ENCODE measurements around the gene STX4.

STX4 gene

GRCh38 chr16:31071861-31072260 lies 38.5 kb downstream of the STX4 start:
- no peak for DNase-seq

DNA sequence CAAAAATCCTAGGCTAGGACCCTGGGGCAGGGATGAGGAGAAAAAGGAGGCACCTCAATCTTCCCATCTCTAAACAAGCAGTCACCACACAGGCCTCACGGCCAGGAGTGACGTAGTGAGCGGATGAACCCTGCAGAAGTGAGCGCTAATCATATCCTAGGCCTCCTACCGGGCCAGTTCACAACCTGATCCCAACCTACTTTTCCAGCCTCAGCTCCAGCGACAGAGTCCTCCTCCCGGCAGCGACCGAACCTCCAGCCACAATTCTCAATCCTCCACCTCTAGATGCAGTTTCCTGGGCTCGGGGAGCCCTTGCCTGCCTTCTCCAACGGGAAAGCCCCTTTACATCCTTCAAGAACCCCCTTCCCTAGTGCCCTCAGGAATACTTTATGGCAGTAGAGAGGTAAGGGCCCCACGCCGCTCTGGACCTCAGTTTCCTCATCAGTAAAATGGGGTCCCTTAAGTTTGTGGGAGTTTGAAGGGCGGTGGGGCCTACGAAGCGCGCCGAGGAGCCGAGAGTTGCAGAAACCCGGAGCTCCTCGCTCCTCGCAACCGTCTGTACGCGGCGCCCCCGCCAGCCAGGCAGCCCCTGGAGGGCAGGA lies 39.3 kb downstream of the STX4 start:
- DNase-seq, result no peak

- peak; percentile 90 for DNase-seq
Measured at GRCh38 chr16:31073142-31073969, 40.0 kb downstream of the STX4 start.

DNA sequence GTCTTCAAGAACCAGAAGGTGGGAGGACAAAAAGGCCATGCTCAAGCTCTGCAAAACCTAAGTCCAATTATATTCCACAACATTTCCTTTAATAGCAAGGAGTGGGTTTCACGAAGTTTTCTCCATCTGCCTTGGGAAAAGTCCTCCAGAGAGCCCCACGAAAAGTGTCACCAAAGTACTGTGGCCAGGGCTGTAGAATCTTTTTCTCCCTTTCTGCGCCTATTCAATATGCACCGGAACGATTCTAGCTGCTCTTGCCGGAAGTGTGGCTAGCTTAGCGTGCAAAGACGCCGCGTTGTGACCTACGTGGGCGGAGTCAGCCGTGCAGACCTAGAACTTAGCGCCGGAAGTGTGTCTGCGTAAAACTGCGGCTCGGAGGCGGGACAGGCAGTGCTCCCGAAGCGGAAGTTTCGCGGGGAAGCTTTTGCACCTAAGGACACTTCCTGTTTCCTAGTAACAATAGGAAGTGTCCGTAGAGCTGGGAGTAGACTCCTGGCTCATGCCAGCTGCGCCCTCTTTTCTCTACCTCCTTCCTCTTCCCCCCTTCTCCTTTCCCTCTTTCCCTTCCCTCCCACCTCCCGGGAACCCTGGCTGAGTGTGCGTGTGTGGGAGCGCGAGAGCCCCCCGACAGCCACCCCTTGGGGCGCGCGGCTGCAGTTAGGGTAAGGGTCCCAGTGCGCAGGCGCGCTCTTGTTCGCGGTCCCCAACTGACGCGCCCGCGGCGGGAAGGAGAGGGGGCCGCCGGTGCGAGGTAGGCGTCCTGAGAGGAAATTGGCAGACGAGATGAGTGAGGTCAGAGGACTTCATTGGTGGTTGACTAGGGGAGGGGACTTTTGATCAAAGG lies 40.8 kb downstream of the STX4 start, which contains the start of the genes ZNF646 and ZNF668:
ZNF646 (plus strand) TSS at position 453 of the 844 bp plus-strand sequence. CDS start 1,903 bp downstream, outside the sequence.
ZNF668 (minus strand) TSS at position 271 of the 844 bp plus-strand sequence. CDS start 9,781 bp downstream, outside the sequence.
- DNase-seq, result peak; percentile 100

DNA sequence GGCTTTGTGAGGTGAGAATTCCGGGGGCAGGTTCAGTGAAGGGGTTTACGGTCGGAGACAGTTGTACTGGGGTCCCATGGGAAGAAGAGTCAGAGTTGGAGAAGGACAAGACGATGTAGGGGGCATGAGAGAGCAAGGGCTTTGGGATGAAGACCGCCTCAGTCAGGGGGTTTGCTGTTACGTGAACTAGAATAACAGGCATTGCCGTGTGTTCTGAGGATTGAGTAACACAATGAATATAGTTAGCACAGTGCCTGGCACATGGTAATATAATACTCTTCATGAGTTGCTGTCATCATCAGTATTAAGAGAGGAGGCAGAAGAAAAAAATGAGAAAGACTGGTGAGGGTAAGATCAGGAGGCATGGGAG lies 41.4 kb downstream of the STX4 start:
- no peak for DNase-seq

DNA sequence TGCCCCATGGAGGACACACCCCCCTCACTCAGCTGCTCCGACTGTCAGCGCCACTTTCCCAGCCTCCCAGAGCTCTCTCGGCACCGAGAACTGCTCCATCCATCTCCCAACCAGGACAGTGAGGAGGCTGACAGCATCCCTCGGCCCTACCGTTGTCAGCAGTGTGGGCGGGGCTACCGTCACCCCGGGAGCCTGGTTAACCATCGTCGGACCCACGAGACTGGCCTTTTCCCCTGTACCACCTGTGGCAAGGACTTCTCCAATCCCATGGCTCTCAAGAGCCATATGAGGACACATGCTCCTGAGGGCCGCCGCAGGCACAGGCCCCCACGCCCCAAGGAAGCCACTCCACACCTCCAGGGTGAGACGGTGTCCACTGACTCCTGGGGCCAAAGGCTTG lies 43.0 kb downstream of the STX4 start:
- DNase-seq, result no peak

DNA sequence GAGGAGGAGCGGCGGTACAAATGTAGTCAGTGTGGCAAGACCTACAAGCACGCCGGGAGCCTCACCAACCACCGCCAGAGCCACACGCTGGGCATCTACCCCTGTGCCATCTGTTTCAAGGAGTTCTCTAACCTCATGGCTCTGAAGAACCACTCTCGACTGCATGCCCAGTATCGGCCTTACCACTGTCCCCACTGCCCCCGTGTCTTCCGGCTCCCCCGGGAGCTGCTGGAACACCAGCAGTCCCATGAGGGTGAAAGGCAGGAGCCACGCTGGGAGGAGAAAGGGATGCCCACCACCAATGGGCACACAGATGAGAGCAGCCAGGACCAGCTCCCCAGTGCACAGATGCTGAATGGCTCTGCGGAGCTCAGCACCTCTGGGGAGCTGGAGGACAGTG lies 43.7 kb downstream of the STX4 start:
- no peak for DNase-seq

- no peak for DNase-seq
Measured at GRCh38 chr16:31077592-31078396, 44.4 kb downstream of the STX4 start.

- DNase-seq, result no peak
Measured at GRCh38 chr16:31078597-31079341, 45.4 kb downstream of the STX4 start.

DNA sequence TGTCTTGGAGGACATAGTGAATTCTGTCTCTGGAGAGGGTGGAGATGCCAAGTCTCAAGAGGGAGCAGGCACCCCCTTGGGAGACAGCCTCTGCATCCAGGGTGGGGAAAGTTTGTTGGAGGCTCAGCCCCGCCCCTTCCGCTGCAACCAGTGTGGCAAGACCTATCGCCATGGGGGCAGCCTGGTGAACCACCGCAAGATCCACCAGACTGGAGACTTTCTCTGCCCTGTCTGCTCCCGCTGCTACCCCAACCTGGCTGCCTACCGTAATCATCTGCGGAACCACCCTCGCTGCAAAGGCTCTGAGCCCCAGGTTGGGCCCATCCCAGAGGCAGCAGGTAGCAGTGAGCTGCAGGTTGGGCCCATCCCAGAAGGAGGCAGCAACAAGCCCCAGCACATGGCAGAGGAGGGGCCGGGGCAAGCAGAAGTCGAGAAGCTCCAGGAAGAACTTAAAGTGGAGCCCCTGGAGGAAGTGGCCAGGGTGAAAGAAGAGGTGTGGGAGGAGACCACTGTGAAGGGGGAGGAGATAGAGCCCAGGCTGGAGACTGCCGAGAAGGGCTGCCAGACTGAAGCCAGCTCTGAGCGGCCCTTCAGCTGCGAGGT lies 46.1 kb downstream of the STX4 start:
- no peak for DNase-seq

DNA sequence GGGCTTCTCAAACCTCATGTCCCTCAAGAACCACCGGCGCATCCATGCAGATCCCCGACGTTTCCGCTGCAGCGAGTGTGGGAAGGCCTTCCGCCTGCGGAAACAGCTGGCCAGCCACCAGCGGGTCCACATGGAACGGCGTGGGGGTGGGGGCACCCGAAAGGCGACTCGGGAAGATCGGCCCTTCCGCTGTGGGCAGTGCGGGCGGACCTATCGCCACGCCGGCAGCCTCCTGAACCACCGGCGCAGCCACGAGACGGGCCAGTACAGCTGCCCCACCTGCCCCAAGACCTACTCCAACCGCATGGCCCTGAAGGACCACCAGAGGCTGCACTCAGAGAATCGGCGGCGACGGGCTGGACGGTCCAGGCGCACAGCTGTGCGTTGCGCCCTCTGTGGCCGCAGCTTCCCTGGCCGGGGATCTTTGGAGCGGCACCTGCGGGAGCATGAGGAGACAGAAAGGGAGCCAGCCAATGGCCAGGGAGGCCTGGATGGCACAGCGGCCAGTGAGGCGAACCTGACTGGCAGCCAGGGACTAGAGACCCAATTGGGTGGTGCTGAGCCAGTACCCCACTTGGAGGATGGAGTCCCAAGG lies 46.8 kb downstream of the STX4 start:
- DNase-seq, result no peak

- no peak for DNase-seq
Measured at GRCh38 chr16:31080756-31081419, 47.5 kb downstream of the STX4 start.

GRCh38 chr16:31081428-31082351 lies 48.3 kb downstream of the STX4 start:
- peak; percentile 46 for DNase-seq

GRCh38 chr16:31082368-31083045 lies 49.1 kb downstream of the STX4 start:
- no peak for DNase-seq

DNA sequence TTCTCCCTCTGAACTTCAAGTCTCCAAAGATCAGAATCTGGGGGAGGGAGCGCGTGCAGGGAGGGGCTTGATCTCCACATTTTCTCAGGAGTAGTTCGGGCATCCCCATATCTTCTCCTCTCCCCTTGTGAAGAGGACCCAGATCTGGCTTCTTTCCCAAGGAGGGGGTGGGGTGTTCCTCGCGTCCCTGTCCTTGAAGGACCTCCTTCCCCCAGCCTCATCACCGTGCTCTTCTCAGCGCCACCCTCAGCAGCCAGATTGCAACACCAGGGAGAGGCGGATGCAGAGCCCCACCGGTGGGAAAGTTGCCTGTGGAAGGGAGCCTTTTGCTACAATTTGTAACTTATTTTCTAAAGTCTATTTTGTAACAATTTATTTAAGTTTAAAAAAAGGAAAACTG lies 49.7 kb downstream of the STX4 start:
- DNase-seq, result no peak

DNA sequence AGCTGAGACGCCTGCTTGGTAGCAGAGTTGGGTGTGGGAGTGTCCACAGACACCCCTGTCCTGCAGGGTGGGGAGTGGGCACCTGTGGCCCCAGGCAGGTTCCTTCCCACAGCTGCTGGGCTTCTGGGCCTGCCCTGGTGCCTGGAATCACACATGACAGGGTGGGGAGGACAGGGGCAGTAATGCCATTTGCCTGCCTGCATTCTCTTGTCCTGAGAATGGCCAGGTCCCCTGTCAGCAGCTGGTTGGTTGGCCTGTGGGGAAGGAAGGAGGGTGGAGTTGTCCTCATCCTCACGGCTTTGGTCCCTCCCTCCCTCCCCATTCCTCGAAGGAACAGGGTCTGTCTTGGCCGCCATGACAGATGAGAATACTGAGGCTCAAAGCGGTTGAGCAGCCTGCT lies 50.2 kb downstream of the STX4 start:
- DNase-seq, result no peak

DNA sequence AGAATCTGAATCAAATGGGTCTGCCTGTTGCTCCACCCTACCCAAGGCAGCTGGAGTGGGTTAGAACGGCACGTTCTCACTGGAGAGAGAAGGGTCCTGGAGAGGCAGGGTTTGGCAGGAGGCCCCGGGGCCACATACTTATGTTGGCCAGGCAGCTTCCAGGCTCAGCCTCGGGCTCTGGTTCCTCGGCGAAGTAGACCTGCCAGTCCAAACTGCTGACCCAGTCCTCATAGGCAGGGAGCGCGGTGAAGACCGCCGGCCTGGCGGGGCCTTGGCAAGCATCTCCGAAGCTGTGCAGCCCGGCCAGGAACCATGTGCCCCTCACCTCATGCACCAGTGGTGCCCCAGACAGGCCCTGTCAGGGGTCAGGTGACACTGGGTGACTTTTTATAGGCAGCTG lies 50.6 kb downstream of the STX4 start:
- DNase-seq, result no peak

DNA sequence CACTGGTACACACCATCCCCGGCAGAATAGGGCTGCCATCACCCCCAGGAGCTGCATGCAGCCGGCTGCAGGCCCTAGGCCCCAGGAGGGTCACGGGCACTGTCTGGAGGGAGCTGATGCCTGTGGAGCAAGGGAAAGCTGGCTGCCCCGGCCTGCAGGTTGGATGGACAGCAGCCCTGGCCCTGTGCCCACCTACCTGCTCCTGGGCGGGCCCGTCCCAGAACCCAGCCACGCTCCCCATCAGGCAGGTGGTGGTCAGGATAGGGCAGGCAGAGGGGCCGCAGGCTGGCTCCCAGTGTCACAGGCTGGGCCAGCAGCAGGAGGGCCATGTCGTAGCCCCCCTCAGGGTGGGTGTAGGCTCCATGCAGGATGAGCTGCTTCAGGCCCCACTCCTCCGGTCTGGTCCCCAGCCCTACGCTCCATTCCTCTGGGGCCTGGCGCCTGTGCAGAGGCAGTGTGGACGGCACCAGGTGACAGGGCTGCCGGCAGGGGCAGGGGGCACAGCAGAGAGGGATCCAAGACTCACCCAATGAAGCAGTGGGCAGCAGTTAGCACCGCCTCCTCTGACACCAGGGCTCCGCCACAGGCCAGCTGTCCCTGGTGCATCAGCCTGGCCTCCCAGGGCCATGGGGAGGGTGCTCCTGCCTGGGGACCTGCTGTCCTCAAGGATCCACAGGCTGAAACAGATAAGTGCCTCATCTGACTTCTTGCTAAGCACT lies 51.4 kb downstream of the STX4 start:
- no peak for DNase-seq
